ENCODE data around the gene MTG2. TPM values are rescaled to one million over a fixed set of nuclear protein-coding genes. Genes with fewer than 3 reads are reported as not detected.

The MTG2 gene
- total RNA-seq, 1 donor from 2014 or later = 24.2 TPM

Other genes starting within 250 kb of the MTG2 start
- 18.5 TPM for gene TAF4, start 117.1 kb upstream of the MTG2 start, total RNA-seq
- 82.9 TPM for gene LSM14B, start 60.6 kb upstream of the MTG2 start, total RNA-seq
- 248 TPM for gene PSMA7, start 39.6 kb upstream of the MTG2 start, total RNA-seq
- 18.9 TPM for gene SS18L1, start 39.3 kb upstream of the MTG2 start, total RNA-seq
- gene HRH3, start 37.2 kb downstream of the MTG2 start, total RNA-seq = 0.62 TPM
- 45.0 TPM for gene OSBPL2, start 55.5 kb downstream of the MTG2 start, total RNA-seq
- 57.2 TPM for gene ADRM1, start 120.0 kb downstream of the MTG2 start, total RNA-seq
- gene LAMA5, start 184.3 kb downstream of the MTG2 start, total RNA-seq = 96.6 TPM
- gene RPS21, start 204.1 kb downstream of the MTG2 start, total RNA-seq = 611 TPM
- 2.1 TPM for gene CABLES2, start 224.3 kb downstream of the MTG2 start, total RNA-seq
- 1.0 TPM for gene RBBP8NL, start 244.5 kb downstream of the MTG2 start, total RNA-seq